Measurements from ENCODE around the gene TBX15.
"Not testable (repeated sequence)": the region's sequence is repeated elsewhere in the genome, so short reads cannot be mapped to it uniquely, and the experiment has no call there.

TBX15 gene

DNA sequence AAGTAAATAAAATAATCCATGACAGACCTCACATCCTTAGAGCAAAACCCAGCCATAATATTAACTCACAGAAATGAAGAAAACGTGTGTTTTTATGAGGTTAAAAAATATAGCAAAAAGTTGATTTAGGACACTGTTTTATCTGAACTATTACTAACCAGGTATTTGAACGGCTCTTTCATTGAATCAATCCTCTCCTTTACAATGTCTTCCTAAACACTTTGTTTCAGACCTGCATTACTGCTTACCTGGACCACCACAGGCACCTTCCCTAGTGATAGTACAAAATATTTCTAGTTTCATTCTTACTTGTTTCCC is 25.0 kb downstream of the TBX15 start:
- in situ Hi-C loops (cut with HindIII; ENCODE audit: low sequenced_read_pairs), result no loop called here

DNA sequence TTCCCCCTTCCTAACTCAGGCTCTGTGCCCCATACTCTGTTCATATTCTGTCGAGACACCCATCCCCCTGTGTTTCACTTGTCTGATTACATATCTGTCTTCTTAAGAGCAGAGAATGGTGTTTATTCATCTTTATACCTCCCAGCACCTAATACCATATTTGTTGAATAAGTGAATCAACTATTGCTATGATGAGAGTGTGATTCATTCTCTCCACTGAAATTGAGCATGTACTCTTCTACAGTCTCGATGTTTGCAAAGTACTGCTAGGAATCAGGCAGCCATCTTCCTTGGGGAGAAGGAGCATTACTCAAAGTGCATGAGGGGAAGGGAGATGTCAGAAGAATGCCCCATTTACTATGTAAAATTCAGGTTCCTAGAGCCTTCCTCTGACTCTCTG is 27.0 kb downstream of the TBX15 start:
- in situ Hi-C loops (cut with HindIII; ENCODE audit: low sequenced_read_pairs), result no loop called here

DNA sequence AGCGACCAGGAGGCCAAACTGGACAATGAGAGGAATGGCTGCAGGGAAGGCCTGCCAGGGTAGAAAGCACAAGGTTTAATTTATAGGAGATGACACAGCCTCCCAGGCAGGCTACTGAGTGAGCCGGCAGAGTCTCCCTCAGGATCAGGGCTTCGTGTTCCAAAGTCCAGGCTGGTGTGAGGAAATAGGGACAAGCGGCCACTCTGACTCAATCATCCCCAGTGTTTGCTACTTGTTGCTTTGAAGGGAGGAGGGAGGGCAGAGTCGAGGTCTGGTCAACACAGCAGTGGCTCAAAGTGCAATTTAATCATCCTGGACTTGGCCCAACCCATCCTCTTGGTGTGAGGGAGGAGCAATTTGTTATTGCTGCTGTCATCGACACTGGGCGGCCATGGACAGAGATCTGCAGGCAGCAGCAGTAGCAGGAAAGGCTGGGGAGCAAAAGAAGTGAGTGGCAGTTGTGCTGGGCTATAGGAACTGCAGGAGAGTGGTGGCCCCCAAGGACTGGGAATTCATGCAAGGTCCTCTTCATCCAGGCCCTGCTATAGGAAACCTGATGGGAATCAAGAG is 27.5 kb downstream of the TBX15 start:
- in situ Hi-C loops (cut with HindIII; ENCODE audit: low sequenced_read_pairs), result no loop called here

DNA sequence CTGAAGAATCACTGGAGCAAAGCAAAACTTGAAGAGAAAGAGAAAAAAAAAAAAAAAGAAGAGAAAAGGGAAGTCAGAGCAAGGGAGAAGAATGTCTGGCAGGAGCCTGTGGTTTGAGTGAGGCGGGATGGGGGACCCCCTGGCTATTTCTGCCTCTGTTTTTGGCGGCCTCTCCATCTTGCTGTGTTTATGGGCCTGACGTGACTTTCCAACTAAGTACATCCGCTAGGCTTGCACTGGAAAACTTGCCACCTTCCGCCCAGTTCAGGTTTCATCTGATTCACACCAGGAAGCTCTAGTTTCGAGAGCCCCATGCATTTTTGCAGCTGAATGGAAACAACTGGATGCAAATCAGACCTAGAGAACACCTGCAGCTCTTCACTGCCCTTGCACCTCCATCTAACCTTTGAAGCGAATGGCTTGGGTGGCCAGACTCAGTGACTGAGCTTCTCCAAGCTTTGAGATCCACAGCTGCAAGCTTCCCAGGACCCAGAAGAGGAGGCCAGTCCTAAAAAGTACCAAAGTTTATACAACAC is 28.0 kb downstream of the TBX15 start:
- in situ Hi-C loops (cut with HindIII; ENCODE audit: low sequenced_read_pairs), result no loop called here

DNA sequence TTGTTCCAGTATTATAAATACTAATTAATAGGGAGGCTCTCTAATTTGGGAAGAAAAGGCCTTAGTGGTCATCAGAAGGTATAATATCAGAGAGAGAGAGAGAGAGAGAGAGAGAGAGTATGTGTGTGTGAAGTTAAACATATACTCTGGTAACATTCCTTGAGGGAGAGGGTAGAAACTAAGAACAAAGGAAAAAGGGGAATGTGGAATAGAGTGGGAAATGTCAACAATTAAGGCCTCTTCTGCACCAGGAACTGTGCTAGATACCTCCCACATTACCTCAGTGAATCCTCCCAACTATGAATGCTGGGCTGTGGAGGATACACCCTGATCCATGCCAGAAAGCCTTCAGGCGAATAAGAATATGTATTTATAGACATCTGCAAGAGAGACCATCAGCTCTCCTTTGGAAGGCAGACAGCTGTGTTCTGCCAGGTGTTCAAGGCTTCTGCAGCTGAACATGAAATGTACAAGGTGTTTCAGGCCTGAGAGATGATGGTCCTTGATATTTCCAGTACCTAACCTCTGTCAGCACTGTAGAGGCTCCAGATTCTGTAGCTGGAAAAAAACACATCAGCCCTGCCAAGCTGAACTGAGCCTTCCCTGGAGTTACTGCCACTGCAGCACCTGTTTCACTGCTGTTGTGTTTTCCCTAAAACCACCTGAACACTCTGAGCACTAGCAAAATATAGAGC is 29.1 kb downstream of the TBX15 start:
- in situ Hi-C loops (cut with HindIII; ENCODE audit: low sequenced_read_pairs), result no loop called here

DNA sequence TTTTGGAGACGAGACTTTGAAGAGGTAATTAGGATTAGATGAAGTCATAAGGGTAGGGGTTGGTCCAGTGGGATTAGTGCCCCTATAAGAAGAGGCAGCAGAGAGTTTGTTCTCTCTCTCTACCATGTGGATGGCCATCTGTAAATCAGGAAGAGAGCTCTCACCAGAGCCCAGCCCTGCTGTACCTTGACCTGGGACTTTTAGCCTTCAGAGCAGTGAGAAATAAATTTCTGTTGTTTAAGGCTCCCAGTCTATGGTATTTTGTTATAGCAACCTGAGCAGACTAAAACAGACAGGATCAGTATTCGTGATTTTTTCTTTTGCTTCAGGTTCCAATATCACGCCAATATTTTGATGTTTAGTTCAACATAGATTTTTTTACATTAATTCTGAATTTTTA is 30.0 kb downstream of the TBX15 start:
- in situ Hi-C loops (cut with HindIII; ENCODE audit: low sequenced_read_pairs), result no loop called here

DNA sequence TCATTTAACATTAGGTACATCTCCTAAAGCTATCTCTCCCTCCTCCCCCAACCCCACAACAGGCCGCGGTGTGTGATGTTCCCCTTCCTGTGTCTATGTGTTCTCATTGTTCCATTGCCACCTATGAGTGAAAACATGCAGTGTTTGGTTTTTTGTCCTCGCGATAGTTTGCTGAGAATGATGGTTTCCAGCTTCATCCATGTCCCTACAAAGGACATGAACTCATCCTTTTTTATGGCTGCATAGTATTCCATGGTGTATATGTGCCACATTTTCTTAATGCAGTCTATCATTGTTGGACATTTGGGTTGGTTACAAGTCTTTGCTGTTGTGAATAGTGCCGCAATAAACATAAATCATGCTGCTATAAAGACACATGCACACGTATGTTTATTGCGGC is 30.6 kb downstream of the TBX15 start:
- in situ Hi-C loops (cut with HindIII; ENCODE audit: low sequenced_read_pairs), result not testable (repeated sequence)

DNA sequence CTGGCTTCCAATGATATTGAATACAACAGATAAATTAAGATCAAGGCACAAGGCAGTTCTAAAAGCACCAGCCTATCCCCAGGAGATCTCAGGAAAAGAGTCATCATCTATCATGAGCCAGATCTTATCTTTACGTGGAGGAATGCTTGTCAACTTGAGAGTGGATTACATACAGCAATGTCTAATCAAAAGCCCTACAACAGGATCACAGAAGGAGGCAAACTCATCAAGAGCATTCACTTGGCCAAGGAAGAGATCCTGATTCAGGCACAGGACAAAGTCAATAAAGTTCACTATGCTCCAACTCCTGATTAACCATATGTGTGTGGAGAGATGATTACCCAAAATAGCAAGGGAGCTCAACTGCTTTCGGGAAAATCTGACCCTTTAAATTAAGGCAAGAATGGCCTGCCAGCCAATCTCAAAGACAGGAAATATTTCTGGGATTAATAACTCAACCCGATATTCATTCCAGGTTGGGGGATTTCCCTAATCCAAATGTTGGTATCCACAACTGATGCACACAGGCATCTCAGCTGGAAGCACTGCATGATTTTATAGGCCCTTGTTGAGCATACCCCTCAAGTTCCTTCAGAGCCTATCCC is 33.7 kb downstream of the TBX15 start:
- in situ Hi-C loops (cut with HindIII; ENCODE audit: low sequenced_read_pairs), result loop anchor here (5.0 kb wide), 1 partner anchor 72 kb away; no protein-coding TSS in a partner anchor

DNA sequence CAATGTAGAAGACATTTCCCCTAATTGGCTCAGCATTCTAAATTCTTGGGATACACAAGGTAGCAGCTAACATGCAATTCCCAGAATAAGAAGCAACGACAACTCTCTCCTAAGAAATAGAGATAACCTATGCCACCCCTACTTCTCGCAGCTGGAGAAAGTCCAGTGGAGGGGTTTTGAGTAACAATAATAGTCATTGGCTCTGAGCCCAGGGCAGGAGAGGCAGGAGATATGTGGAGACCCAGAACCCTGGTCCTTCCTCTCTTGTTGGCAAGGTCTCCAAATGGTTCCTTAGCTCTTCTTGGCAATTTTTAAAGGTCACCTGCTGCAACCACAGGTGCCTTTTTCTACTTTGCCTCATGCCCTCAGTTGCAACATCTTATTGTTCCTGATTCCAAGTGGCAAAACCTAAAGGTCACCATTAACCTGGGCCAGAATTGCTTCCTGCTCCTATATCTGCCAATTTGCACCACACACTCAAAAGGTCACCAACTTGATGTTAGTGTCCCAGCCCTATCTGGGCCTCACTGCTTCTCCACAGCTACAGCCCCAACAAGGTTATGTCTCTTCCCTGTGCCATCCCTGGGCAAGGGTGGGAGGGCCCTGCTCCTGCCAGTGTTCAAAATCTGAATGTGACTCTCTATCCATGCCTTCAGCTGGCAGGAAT is 36.7 kb downstream of the TBX15 start:
- in situ Hi-C loops (cut with HindIII; ENCODE audit: low sequenced_read_pairs), result loop anchor here (5.0 kb wide), 1 partner anchor 69 kb away; no protein-coding TSS in a partner anchor

DNA sequence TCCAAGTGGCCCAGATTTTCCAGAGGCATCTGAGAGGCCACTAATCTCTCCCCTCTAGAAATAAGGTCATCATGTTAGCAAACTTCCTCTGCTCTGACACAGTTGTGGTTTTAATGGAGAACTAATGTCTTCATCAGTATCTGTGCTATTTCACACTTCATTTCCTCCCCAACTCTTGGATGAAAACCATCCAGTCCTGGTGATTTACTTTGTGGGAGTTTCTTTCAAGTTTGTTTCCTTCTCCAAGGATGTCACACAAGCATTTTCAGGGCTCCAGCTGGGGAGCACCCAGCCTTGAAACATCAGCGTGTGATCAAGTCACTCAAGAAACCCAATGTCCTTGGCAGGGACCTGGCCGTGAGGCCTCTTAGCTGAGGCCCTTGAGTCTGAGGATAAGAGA is 38.8 kb downstream of the TBX15 start:
- in situ Hi-C loops (cut with HindIII; ENCODE audit: low sequenced_read_pairs), result no loop called here

DNA sequence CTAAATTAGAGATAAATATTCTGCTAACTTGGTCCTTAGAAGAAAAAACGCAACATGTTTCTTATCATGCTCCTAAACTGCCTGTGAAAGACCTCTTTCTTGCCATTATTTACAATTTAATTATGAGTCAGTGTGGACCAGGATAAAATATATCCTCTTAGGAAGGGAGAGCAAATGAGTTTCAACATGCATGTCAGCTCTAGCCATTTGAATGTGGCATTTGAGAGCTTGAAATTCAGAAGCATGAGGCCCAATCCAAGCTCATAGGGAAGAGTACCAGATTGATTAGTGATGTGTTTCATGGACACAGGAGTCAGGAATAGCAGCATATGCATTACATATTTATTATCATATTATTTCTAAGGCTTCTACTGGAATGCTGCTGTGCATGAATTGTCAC is 39.3 kb downstream of the TBX15 start:
- in situ Hi-C loops (cut with HindIII; ENCODE audit: low sequenced_read_pairs), result no loop called here

DNA sequence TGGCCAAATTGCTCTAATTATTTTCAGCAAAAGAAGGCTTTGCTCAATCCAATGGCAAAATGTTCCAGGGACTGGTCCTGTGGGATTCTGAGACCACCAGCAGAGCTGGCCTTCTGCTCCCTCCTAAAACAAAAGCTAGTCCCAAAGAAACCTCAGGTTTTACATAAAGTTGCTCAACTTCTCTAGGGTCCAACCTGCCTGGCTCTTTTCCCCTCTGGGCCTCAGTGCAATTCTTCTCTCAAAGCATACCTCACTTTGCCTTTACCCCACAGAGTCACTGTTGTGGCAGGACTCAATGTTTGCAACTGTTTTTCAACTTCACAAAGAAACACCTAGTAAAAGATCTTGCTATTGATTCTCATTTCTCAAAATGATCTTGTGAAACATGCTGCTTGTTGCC is 39.8 kb downstream of the TBX15 start:
- in situ Hi-C loops (cut with HindIII; ENCODE audit: low sequenced_read_pairs), result no loop called here

DNA sequence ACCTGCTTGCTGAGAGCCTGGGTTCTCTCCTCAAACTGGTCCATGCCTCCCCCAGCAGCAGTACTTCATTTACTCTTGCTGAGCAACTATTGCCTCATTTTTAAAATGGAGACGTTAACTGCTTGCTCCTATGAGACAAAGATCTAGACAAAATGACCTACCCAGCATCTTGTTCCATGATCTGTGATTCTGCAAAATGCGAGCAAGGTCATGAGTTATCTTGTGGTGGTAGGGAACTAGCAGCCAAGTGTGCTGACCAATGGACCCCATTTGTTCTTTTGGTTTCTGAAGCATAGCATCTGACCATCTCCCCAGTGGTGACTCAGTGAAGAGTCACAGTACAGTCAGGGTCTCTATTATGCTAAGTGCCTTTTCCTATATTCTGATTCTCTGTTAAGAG is 40.4 kb downstream of the TBX15 start:
- in situ Hi-C loops (cut with HindIII; ENCODE audit: low sequenced_read_pairs), result no loop called here

DNA sequence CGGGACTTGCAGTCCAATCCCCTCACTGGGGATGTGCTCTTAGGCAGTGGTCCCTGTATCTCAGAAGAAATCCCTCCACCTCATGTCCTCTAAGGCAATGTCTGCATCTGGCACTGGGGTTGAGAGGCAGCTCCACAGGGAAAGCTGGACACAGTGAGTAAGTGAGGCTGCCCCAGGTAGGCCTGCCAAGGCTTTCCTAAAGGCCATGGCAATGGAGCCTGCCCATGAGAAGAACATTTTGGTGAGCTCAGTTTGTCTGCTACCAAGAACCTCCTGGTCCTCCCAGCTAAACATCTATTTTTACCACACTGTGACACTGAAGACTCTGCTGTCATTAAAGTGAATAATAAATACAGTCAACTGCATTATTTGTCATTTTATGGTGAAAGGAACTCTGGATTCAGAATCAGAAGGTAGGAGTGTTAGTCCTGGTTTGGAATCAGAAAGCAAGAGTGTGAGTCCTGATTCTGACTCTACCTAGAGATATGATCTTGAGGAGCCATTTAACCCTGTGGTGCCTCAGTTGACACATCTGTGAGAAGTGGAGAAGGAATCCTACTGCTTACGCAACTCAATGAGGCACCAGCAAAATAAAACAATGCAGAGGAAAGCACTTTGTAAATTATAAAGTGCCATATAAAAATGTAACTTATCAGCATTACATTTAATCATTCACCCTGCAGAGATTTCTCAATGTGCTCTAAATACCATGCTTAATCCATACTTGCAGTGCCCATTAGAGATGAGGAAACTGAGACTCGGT is 41.0 kb downstream of the TBX15 start:
- in situ Hi-C loops (cut with HindIII; ENCODE audit: low sequenced_read_pairs), result no loop called here

DNA sequence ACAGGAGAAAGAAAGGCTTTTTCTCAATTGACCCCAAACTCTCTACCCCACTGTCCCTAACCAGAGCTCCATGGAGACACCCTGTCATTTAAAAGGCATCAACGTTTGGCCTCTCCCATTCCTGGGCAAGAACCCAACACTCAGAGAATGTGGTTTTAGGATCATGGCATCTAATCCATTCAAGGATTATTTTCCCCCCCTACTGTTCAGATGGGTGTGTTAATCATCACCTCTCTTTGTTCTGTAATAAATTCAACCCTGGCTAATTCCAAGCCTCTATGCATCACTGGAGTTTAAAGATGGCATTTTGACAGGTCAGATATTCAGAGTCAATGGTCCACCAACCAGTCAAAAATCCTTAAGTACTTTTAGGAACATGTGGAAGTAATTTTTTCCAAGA is 42.7 kb downstream of the TBX15 start:
- in situ Hi-C loops (cut with HindIII; ENCODE audit: low sequenced_read_pairs), result no loop called here

DNA sequence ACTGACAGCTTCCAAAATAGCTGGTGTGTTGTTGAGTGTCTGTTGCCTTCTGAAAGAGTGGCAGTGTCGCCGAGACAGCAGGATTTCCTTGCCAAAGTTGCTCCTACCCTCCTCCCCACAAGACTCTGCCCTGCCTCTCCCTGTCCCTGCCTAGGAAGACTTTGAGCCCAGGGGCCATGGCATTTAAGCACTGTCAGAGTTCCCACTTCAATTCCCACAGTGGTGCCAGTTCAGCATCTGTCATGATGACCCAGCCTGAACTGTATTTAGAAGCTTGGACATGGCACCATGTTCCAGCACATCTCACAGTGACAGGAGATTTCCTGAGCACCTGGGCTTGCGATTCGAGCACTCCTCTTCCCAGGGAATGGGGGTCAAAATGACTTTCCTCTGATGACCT is 43.6 kb downstream of the TBX15 start:
- in situ Hi-C loops (cut with HindIII; ENCODE audit: low sequenced_read_pairs), result no loop called here

DNA sequence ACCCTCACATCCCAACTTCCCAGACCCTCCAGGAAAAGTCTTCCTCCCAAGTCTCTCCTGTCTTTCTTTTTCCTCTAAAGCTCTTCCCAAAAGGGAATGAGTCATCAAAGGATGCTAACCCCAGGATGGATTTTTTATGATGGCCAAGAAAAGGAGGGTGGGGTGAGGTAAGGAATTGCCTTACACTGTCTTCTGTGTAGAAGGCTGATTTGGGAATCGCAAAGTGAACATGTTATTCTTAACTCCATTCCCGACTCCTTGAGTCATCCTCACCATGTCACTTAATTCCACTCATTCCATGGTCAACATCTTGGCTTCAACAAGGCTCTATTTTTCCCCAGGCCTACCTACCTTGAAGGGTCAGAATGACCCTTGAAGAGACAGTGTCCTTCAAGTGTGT is 44.0 kb downstream of the TBX15 start:
- in situ Hi-C loops (cut with HindIII; ENCODE audit: low sequenced_read_pairs), result no loop called here

DNA sequence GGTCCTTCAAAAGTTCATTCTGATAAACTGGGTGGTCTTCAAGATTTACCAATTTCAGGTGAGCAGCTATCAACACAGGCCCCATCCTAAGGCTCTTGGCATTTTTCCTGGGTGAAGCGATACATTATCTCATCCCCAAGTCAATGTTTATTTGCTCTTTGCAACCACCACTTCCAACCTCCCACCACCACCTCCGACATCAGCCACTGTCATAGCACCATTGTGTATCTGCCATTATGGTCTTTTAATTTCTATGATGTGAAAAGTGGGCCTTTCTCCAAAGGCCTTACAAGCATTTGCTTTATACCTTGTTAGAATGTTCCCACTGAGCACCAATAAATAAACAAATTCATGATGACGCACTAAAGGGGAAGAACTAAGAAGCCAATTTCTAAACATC is 47.2 kb downstream of the TBX15 start:
- in situ Hi-C loops (cut with HindIII; ENCODE audit: low sequenced_read_pairs), result no loop called here

DNA sequence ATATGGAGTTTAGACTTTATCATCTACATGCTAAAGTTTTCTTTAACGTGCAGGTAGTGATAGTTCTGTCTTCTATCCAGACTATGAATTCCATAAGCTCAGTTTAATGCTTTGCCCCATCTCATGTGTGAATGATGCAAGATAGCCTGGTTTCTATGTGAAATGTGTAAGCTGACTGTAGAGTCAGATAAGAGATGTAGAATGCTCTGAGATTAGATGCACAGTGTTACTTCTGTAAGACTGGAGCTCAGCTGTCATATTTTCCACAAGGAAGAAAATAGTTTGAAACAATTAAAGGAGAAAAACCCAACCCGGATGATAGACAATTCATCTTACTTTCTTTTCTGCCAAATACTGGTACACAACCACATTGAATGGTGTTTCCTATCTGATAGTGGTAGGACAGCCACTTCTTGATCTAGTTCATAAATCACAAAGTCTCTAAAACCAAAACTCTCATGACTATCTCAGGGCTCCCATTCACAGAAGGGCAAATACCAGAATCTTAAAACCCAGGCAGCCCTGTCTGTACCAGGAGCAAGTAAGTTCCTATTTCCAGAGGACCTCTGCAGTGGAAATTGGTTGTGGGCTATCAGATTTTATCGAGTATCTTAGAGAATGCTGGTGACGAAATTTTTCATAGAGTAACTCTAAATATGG is 50.6 kb downstream of the TBX15 start:
- in situ Hi-C loops (cut with HindIII; ENCODE audit: low sequenced_read_pairs), result no loop called here

DNA sequence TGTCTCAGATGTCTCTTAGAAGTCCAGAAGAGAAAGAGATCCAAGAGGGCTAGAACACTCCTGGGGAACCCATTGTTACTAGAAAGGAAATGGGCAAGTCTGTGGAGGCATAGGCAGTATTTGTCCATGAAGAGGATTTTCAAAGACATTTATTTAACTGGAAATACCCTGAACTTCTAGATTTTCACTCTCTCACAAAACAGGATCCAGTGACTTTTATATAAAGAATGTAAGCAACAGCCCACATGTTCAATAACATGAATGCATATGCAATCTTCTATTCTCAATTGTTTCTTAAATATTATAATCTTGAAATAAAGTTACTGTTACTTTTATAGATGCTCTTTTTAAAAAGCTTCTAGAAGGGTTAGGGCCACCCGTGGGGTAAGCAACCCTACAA is 53.4 kb downstream of the TBX15 start:
- in situ Hi-C loops (cut with HindIII; ENCODE audit: low sequenced_read_pairs), result no loop called here

Measured in endothelial cell of hepatic sinusoid (primary cell).